HEK293T (cell line): Measurements from ENCODE around the gene GPBP1L1.

ENCODE experiments used
- ARNT ChIP-seq: fragments of 450-650 bp; IDR thresholded peaks from 2 replicates; pipeline ENCODE4 v1.6.1; 2017; ENCODE audit warnings: mild to moderate bottlenecking
- CTBP1 ChIP-seq: fragments of 450-650 bp; IDR thresholded peaks from 2 replicates; pipeline ENCODE4 v1.6.1; 2016; ENCODE audit warnings: borderline replicate concordance
- FOXM1 ChIP-seq: fragments of 450-650 bp; IDR thresholded peaks from 2 replicates; pipeline ENCODE4 v1.6.1; 2017; ENCODE audit warnings: mild to moderate bottlenecking, borderline replicate concordance
- SP1 ChIP-seq: fragments of 450-650 bp; IDR thresholded peaks from 2 replicates; pipeline ENCODE4 v1.6.1; 2017

- TF ChIP-seq CTBP1 (no peak), SP1 (no peak), FOXM1 (no peak), ARNT (no peak)
These were observed 3.4 kb downstream of the GPBP1L1 start for GRCh38 chr1:45682942-45683341.
